COLO668 (cell line): ENCODE results near the gene PALM.

Experiments
- DNase-seq: peaks from one replicate; lab custom pipeline; 2025; ENCODE audit not compliant: unreplicated experiment; lab: John Stamatoyannopoulos, UW

Gene PALM

DNA sequence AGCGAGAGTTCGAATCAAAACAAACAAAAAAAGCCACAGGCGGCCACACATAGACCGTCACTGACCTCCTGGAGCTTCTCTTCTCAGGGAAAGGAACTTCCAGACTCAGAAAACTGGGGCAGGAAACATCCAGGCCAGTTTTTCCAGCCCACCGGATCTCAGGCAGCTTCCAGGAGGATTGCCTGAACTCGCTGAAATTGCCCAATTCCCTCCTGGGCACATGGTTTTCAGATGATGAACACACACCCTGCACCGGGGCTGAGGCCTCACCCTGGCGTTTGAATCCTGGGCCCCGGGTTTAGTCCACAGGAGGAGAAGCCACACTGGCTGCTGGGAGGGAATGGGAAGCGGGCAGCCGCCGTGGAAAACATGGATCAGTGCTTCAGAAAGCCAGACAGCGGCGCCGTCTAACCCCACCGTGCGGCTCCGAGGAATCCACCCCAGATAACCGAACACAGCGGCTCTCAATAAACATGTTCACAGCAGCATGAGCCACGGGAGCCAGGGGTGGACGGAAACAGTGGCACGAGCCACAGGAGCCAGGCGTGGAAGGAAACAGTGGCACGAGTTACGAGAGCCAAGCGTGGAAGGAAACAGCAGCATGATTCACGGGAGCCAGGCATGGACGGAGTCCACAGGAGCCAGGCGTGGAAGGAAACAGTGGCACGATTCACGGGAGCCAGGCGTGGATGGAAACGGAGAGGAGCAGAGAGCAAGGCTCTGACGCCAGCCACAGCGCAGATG, 70.3 kb downstream of the PALM start:
- DNase-seq: no peak

- DNase-seq: no peak
Observed at GRCh38 chr19:780935-781334, 72.2 kb downstream of the PALM start.

GRCh38 chr19:781800-782184, 73.1 kb downstream of the PALM start:
- DNase-seq: no peak

GRCh38 chr19:782185-782877, 73.6 kb downstream of the PALM start:
- DNase-seq: no peak

- DNase-seq: no peak
Observed at GRCh38 chr19:782878-783668, 74.3 kb downstream of the PALM start.

DNA sequence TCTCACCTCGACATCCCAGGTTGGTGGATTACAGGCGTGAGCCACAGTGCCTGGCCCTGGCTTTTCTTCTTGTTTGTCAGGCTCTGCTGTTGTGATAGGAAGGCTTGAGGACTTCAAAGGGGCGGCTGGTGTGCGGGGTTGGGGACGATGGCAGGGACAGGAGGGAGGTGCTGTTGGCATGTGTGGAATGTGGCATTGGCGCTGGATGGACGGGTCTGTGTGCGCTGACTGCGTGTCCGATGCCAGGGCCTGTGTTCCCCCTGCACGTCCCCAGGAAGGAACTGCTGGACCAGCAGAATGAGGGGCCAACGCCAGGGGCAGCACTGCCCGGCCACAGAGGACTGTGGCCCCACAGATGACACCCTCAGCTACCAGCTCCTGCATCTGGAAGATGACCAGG, 75.8 kb downstream of the PALM start:
- no peak for DNase-seq

GRCh38 chr19:787536-787935, 78.8 kb downstream of the PALM start:
- DNase-seq: no peak

DNA sequence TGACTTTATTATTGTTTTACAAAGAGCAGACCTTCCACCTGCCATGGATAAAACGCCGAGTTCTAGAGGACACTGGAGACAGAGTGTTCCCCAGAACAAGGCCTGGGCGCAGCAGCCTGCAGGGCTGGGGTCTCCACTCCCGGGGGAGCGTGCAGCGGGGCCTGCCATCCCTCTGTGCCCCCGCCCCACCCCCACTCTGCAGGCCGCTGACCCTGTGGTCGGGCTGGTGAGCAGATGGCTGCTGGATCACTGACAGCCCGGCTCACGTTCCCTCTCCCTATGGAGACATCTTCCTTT, 79.9 kb downstream of the PALM start:
- DNase-seq: no peak

- peak; percentile 44 for DNase-seq
Observed at GRCh38 chr19:788983-789700, 80.4 kb downstream of the PALM start.

- no peak for DNase-seq
Observed at GRCh38 chr19:789701-790060, 80.9 kb downstream of the PALM start.

DNA sequence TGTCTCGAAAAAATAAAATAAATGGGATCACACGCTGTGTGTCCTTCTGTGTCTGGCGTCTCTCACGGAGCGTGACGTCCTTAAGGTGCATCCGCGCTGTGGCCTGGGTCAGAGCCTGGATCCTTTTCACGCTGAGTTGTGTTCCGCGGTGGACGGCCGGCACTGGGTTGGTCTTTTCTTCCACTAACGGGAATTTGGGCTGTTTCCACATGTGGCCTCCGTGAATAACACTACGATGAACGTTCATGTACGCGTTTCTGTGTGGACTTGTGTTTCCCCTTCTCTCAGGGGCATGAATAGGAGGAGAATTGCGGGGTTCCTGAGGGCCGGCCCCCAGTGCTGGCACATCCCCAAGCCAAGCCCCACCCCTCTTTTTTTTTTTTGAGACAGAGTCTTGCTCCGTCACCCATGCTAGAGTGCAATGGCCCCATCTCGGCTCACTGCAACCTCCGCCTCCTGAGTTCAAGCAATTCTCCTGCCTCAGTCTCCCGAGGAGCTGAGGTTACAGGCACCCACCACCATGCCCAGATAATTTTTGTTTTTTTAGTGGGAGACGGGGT, 82.4 kb downstream of the PALM start:
- no peak for DNase-seq

GRCh38 chr19:791567-792305, 83.0 kb downstream of the PALM start:
- no peak for DNase-seq

DNA sequence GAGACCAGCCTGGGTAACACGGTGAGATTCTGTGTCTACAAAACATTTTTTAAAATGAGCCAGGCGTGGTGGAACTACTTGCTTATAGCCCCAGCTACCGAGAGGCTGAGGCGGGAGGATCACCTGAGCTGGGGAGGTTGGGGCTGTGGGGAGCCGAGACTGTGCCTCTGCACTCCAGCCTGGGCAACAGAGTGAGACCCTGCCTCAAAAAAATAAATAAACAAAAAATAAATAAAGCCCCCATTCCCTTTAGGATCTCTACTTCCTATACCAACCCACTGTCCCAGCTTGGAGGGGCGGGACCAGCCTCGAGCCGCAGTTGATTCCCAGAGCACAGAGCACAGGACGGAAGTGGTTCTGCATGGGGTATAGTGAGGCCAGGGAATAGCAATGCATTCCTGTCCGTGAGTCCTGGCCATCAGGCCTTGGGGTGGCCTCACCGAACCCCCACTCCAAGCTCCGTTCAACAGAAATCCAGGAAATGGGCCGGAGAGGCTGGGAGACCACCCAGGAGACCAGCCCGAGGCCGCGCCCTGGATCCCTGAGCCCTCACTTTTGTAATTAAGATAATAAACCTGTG, 83.7 kb downstream of the PALM start:
- no peak for DNase-seq

GRCh38 chr19:793806-794205, 85.1 kb downstream of the PALM start:
- no peak for DNase-seq

GRCh38 chr19:795073-795611, 86.4 kb downstream of the PALM start:
- no peak for DNase-seq

- no peak for DNase-seq
Observed at GRCh38 chr19:795691-796581, 87.2 kb downstream of the PALM start.

- peak; percentile 100 for DNase-seq
Observed at GRCh38 chr19:796692-797527, 88.2 kb downstream of the PALM start, which contains the start of gene PTBP1. Gene PTBP1, plus strand, starts transcription at chr19:797452. Its CDS starts 46 bp downstream, at chr19:797498.
